Astrocyte of the cerebellum (primary cell): ENCODE results near the gene PPP4R1.
A peak's percentile ranks its signal among the peaks of the same experiment; 100 is the strongest.

ENCODE experiments used
- DNase-seq: peaks from one replicate; pipeline ENCODE4 v3.0.0-alpha.2; 2011; ENCODE audit warnings: low read depth
- H3K4me3 ChIP-seq: 2 replicates; pipeline ENCODE4 v1.5.1; 2011; ENCODE audit warnings: mild to moderate bottlenecking, low read depth, low read length, moderate library complexity
- CTCF ChIP-seq: IDR thresholded peaks from 2 replicates; pipeline ENCODE4 v1.5.1; 2012; ENCODE audit warnings: low read length, low read depth, moderate library complexity, mild to moderate bottlenecking; ENCODE audit errors: missing control alignments
- in situ Hi-C: cut with HindIII; loops from 2 replicates; pipeline ENCODE4 v1.10.0; 2017; ENCODE audit warnings: low sequenced_read_pairs

Gene PPP4R1

GRCh38 chr18:9655232-9655767, 40.9 kb upstream of the PPP4R1 start:
- no peak for TF ChIP-seq CTCF
- DNase-seq: no peak
- in situ Hi-C loops: no loop called here
- H3K4me3 ChIP-seq: no peak overlapping the region

GRCh38 chr18:9653390-9653789, 39.0 kb upstream of the PPP4R1 start:
- no peak for TF ChIP-seq CTCF
- in situ Hi-C loops: no loop called here
- DNase-seq: no peak

GRCh38 chr18:9649164-9649540, 34.8 kb upstream of the PPP4R1 start:
- no peak for TF ChIP-seq CTCF
- no peak for DNase-seq
- H3K4me3 ChIP-seq: no peak overlapping the region
- in situ Hi-C loops: no loop called here

More at GRCh38 chr18:9653390-9653789, 39.0 kb upstream of the PPP4R1 start:
- no peak overlapping the region for H3K4me3 ChIP-seq

GRCh38 chr18:9648431-9649163, 34.2 kb upstream of the PPP4R1 start:
- no peak overlapping the region for H3K4me3 ChIP-seq
- in situ Hi-C loops: no loop called here
- no peak for TF ChIP-seq CTCF
- DNase-seq: no peak

- no peak for DNase-seq
- H3K4me3 ChIP-seq: no peak overlapping the region
- in situ Hi-C loops: no loop called here
- TF ChIP-seq CTCF: no peak
Observed at GRCh38 chr18:9647496-9648323, 33.4 kb upstream of the PPP4R1 start.

- in situ Hi-C loops: no loop called here
- peak; percentile 95 for DNase-seq
- TF ChIP-seq CTCF: no peak
- no peak overlapping the region for H3K4me3 ChIP-seq
Observed at GRCh38 chr18:9643549-9643948, 29.2 kb upstream of the PPP4R1 start.
